Fibroblast of pulmonary artery (primary cell): Measurements from ENCODE around the gene EFEMP2.

Source experiments
- DNase-seq: peaks from one replicate; pipeline ENCODE4 v3.0.0-alpha.2; 2010; ENCODE audit warnings: low read depth
- H3K4me3 ChIP-seq: replicated peaks from 2 replicates; pipeline ENCODE4 v1.5.1; 2011; ENCODE audit warnings: low read depth, mild to moderate bottlenecking, control low read depth, low read length, moderate library complexity
- TF ChIP-seq, protein P1 (sequence below): IDR thresholded peaks from 2 replicates; pipeline ENCODE4 v1.5.1; 2011; ENCODE audit warnings: mild to moderate bottlenecking, control low read depth, low read length, inconsistent platforms; ENCODE audit errors: missing control alignments

Gene EFEMP2

DNA sequence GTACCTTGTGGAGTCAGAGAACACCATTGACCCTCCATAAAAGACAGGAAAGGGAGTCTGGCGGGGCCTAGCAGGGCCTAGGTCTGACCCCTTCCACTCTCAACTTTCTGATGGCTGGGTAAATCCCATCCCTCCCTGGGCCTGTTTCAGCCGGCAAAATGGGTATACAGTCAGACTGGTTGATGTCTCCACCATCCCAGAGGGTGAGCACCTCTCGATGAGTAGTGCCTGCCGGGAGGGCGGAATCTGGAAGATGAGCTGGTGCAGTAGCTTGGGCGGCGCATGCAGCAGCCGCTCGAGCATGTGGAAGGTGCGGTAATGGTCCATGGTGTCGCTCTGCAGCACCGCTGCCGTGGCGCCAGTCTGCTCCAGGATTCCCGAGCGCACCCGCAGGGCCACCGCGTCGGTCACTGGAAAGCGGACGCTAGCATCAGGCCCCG lies 15.1 kb upstream of the EFEMP2 start:
- H3K4me3 ChIP-seq: peak overlapping the region; percentile 85
- DNase-seq: no peak
- TF ChIP-seq, protein P1, sequence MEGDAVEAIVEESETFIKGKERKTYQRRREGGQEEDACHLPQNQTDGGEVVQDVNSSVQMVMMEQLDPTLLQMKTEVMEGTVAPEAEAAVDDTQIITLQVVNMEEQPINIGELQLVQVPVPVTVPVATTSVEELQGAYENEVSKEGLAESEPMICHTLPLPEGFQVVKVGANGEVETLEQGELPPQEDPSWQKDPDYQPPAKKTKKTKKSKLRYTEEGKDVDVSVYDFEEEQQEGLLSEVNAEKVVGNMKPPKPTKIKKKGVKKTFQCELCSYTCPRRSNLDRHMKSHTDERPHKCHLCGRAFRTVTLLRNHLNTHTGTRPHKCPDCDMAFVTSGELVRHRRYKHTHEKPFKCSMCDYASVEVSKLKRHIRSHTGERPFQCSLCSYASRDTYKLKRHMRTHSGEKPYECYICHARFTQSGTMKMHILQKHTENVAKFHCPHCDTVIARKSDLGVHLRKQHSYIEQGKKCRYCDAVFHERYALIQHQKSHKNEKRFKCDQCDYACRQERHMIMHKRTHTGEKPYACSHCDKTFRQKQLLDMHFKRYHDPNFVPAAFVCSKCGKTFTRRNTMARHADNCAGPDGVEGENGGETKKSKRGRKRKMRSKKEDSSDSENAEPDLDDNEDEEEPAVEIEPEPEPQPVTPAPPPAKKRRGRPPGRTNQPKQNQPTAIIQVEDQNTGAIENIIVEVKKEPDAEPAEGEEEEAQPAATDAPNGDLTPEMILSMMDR: no peak

DNA sequence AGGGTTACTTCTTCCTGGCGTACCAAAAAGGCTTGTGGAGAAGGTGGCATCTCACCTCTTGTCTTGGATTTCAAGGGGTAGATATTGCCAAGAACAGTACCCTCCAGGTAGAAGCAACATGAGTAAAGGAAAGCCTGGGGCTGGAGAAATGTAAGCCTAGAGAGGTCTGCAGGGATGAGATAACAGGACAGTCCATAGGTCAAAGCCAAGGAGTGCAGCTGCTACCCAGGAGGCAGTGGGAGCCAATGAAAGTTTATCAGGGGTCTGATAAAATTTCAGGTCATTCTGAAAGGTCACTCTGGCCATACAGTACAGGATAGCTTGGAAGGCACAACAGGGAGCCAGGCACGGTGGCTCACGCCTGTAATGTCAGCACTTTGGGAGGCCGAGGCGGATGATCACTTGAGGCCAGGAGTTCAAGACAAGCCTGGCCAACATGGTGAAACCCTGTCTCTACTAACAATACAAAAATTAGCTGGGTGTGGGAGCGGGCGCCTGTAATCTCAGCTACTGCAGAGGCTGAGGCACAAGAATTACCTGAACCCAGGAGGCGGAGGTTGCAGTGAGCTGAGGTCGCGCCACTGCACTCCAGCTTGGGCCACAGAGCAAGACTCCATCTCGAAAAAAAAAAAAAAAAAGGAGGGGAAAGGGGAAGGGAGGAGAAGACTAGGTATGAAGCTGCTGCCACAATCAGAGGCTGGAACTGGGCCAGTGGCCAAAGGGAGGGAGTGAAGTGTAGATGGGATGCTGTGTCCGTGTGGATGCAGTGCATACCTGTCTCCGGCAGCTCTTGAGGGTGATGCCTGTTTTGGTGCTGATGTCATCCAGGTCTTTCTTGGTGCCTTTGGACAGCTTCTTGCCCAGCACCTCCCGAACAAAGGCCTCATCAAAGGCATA lies 14.5 kb upstream of the EFEMP2 start:
- no peak for DNase-seq
- H3K4me3 ChIP-seq: peak overlapping the region; percentile 85
- TF ChIP-seq, protein P1: no peak

DNA sequence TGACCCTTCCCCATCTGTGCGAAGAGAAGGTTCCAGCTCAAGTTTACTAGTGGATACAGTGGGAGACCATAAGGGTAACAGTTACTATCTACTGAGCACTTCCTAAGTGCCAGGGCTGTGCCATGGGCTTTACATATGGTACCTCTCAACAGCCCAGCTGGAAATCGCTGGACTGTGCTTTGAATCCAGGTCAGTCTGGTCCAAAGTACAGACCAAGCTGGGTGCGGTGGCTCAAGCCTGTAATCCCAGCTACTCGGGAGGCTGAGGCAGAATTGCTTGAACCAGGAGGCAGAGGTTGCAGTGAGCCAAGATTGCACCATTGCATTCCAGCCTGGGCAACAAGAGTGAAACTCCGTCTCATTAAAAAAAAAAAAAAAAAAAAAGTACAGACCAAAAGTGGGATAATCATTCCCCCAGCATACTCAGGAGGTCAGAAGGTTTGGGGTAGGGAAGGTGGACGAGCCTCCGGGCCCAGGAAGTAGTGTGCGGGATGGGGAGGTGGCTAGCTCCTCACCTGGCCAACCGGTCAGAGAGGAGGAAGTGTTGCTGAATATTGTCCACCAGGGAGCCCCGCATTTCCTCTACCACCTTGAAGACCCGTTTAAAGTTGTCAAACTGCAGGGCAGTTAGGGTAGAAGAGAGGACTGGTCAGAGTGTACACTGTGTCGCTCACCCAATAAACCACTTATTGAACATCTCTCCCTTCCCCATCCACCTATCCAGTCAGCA lies 13.4 kb upstream of the EFEMP2 start:
- TF ChIP-seq, protein P1: no peak
- DNase-seq: no peak

DNA sequence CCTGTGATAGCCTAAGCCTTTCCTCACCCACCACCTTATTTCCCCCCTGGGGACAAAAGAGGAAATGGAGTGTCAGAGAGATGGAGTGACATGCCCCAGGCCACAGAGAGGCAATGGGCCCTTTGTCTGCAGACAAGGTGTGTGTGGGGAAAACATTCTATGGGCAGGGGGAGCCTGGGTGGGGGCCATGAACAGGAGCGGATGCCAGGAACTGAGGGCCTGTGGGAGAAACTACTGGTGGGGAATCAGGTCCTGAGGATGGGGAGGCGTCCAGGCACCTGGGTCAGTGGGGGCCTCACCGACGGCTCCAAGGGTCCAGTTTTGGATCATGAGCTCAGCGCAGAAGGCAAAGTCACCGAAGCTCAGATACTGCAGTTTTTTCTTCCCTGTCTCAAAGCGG lies 12.6 kb upstream of the EFEMP2 start:
- DNase-seq: no peak
- H3K4me3 ChIP-seq: no peak overlapping the region

More for the DNA sequence above, 13.4 kb upstream of the EFEMP2 start:
- no peak overlapping the region for H3K4me3 ChIP-seq

DNA sequence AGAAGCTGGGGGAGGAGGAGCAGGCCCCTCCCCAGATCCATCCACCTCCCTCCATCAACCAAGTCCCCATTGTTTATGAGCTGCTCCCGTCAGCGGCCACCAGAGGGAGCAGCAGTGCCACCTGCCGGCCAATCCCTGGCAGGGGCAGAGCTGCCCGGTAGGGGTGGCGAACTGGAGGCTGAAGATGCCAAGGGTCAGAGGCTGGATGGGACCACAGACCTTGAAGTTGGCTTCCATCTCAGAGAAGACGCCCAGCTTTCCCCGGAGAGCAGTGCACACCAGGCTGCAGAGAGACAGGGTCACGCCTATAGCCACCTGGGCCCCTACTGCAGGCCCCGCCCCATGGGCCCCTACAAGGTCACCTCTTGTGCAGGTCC lies 12.1 kb upstream of the EFEMP2 start:
- peak; percentile 83 for DNase-seq
- H3K4me3 ChIP-seq: no peak overlapping the region
- TF ChIP-seq, protein P1: no peak

More for the DNA sequence above, 12.6 kb upstream of the EFEMP2 start:
- TF ChIP-seq, protein P1: no peak

DNA sequence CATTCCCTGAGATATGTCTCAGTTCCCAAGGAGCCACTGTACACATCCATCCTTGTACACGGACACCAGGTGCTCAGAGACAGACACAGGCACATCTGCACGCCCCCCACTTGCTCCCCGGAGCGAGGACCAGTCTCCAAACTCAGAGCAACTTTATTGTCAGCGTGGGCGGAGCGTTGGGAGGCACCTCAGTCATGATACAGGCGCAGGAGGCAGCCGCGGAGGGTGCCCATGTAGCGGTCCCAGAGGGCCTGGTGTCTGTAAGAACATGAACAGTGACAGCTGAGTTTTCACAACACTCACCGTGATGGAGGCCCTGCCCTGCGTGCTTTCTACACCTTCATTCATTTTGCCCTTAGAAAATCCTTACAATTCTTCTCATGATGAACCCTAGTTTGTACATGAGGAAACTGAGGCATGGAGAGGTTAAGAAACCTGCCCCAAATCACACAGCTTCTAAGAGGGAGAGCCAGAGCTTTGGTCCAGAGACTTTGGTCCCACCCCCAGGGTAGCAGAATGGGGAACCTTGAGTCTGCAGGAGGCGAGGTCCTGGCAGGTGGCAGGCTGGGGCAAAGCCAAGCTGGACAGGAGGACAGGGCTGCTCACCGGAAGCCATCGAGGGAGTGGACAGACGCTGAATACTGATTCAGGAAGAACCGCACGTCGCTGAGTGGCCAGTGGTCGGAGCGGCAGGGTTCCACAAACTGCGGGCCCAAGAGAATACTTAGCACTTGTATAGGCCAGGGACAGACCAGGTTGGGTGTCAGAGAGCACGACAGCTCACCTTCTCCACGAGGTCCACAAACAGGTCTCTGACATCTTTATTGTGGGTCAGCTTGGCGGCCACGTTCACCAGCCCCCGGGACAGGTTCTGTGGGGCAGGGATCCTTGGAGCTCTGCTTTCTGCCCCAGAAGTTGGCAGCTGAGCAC lies 11.5 kb upstream of the EFEMP2 start:
- no peak for DNase-seq
- TF ChIP-seq, protein P1: no peak
- no peak overlapping the region for H3K4me3 ChIP-seq
